Prostate gland (tissue), 2 donors: Measurements from ENCODE around the gene CD151. TPM values are rescaled to one million over a fixed set of nuclear protein-coding genes. Genes with fewer than 3 reads are reported as not detected.

Source experiments
- DNase-seq: peaks from one replicate; pipeline ENCODE4 v3.0.0-alpha.2; 2019; ENCODE audit warnings: low spot score
- H3K27ac ChIP-seq, 2 donors: fragments of 200-600 bp; sonication (generic); 2 replicates each; pipeline ENCODE4 v1.5.1; 2017 to 2019
- H3K27me3 ChIP-seq: fragments of 200-600 bp; sonication (generic); replicated peaks from 2 replicates; pipeline ENCODE4 v1.5.1; 2019; ENCODE audit not compliant: insufficient read depth
- H3K36me3 ChIP-seq, 2 donors: fragments of 200-600 bp; sonication (generic); 1 replicate in 1 of 2; 2 replicates in 1 of 2; pipeline versions ENCODE4 v1.5.1 to v1.8.1; 2017 to 2019
- H3K4me1 ChIP-seq: fragments of 200-600 bp; sonication (generic); replicated peaks from 2 replicates; pipeline ENCODE4 v1.5.1; 2019
- H3K4me3 ChIP-seq, 2 donors: fragments of 200-600 bp; sonication (generic); 2 replicates each; pipeline ENCODE4 v1.5.1; 2017 to 2019
- H3K9me3 ChIP-seq: fragments of 200-600 bp; sonication (generic); 2 replicates; pipeline ENCODE4 v1.5.1; 2017
- CTCF ChIP-seq, 4 experiments: fragments of 200-600 bp in 2 of 4; fragments of 450-650 bp in 2 of 4; sonication (generic) in 2 of 4; IDR thresholded peaks; 1 replicate in 3 of 4; 2 replicates in 1 of 4; pipeline ENCODE4 v1.5.1; 2016 to 2019; ENCODE audit warnings: antibody characterized with exemption in 4 of 4, mild to moderate bottlenecking in 2 of 4, moderate library complexity in 2 of 4
- POLR2A ChIP-seq: fragments of 450-650 bp; IDR thresholded peaks from one replicate; pipeline ENCODE4 v1.6.1; 2016; ENCODE audit warnings: antibody characterized with exemption, mild to moderate bottlenecking
- POLR2AphosphoS5 ChIP-seq: sonication (generic); formaldehyde crosslinking; IDR thresholded peaks from one replicate; pipeline ENCODE4 v1.6.1; 2017; ENCODE audit warnings: antibody characterized with exemption
- WGBS: methylation state at CpG from one replicate; pipeline ENCODE4 v1.1.5; 2018; 5-methylcytosine and 5-hydroxymethylcytosine counted together
- intact Hi-C: fragments of 100-400 bp; cut with DNase I; formaldehyde crosslinking; loops from one replicate; pipeline ENCODE4 v1.14.2; 2022
- total RNA-seq, 2 donors: library from RNA; depleted of rRNA; stranded (reverse); fragments of >200 nt; gene quantifications; one replicate each; pipeline ENCODE4 v1.1.0, GENCODE V29; 2016

The CD151 gene
- total RNA-seq, 2 donors from 2014 or later: 313 to 362 TPM

GRCh38 chr11:834371-835316 is 1.9 kb downstream of the CD151 start:
- H3K27me3 ChIP-seq: no peaks in the 10 kb centered on the region
- H3K36me3 ChIP-seq: peaks cover 0 to 3% of the 10 kb centered on the region in 2 donors
- peak overlapping the region; percentile 76 to 77 for H3K27ac ChIP-seq
- 17% methylated on average over 24 of the region's 31 CpGs for WGBS
- TF ChIP-seq POLR2A (peak; percentile 67), POLR2AphosphoS5 (peak; percentile 63), CTCF (IDR thresholded peaks at IDR 0.05) (peak in 1 of 4 experiments; percentile 31)
- peaks cover 23% of the 10 kb centered on the region for H3K4me1 ChIP-seq
- H3K4me3 ChIP-seq: peak overlapping the region; percentile 6 to 24
- DNase-seq: peak; percentile 59
- H3K9me3 ChIP-seq: no peaks in the 10 kb centered on the region
- intact Hi-C loops: no loop called here

- H3K27me3 ChIP-seq: no peaks in the 10 kb centered on the region
- 89% methylated on average over 11 of the region's 14 CpGs for WGBS
- no peak for DNase-seq
- TF ChIP-seq POLR2AphosphoS5 (no peak), POLR2A (no peak), CTCF (IDR thresholded peaks at IDR 0.05) (no peak)
- H3K4me1 ChIP-seq: peaks cover 25% of the 10 kb centered on the region
- intact Hi-C loops: no loop called here
- no peak overlapping the region for H3K4me3 ChIP-seq
- H3K27ac ChIP-seq: no peak overlapping the region
- H3K36me3 ChIP-seq: peaks cover 4 to 6% of the 10 kb centered on the region in 2 donors
- H3K9me3 ChIP-seq: no peaks in the 10 kb centered on the region
These were observed 3.5 kb downstream of the CD151 start for GRCh38 chr11:836274-836673.

GRCh38 chr11:836700-837099 is 3.9 kb downstream of the CD151 start:
- Histone ChIP-seq H3K9me3 (no peaks in the 10 kb centered on the region), H3K4me1 (peaks cover 29% of the 10 kb centered on the region), H3K36me3 (peaks cover 4 to 6% of the 10 kb centered on the region in 2 donors), H3K27ac (no peak overlapping the region), H3K4me3 (no peak overlapping the region), H3K27me3 (no peaks in the 10 kb centered on the region)
- WGBS: 86% methylated on average over 9 of the region's 9 CpGs
- DNase-seq: no peak
- no peak for TF ChIP-seq CTCF (IDR thresholded peaks at IDR 0.05)
- no peak for TF ChIP-seq POLR2A
- no peak for TF ChIP-seq POLR2AphosphoS5
- intact Hi-C loops: no loop called here

GRCh38 chr11:837189-837989 is 4.6 kb downstream of the CD151 start:
- DNase-seq: no peak
- no peak overlapping the region for H3K4me3 ChIP-seq
- H3K4me1 ChIP-seq: peaks cover 26% of the 10 kb centered on the region
- peaks cover 4 to 6% of the 10 kb centered on the region in 2 donors for H3K36me3 ChIP-seq
- intact Hi-C loops: no loop called here
- H3K9me3 ChIP-seq: no peaks in the 10 kb centered on the region
- TF ChIP-seq POLR2AphosphoS5 (no peak), POLR2A (no peak), CTCF (IDR thresholded peaks at IDR 0.05) (no peak)
- no peaks in the 10 kb centered on the region for H3K27me3 ChIP-seq
- H3K27ac ChIP-seq: no peak overlapping the region
- WGBS: 89% methylated on average over 16 of the region's 22 CpGs
